Brain microvascular endothelial cell (primary cell): ENCODE results near the gene RAB27A.
A peak's percentile ranks its signal among the peaks of the same experiment; 100 is the strongest.

Experiments
- DNase-seq: peaks from one replicate; pipeline ENCODE4 v3.0.0-alpha.2; 2020
- H3K27ac ChIP-seq: fragments of 250-450 bp; sonication (Bioruptor Pico); 2 replicates; pipeline ENCODE4 v1.5.1; 2020; ENCODE audit warnings: mild to moderate bottlenecking, moderate library complexity
- H3K27me3 ChIP-seq: fragments of 250-450 bp; sonication (Bioruptor Pico); replicated peaks from 2 replicates; pipeline ENCODE4 v1.5.1; 2020; ENCODE audit warnings: mild to moderate bottlenecking
- H3K36me3 ChIP-seq: fragments of 250-450 bp; sonication (Bioruptor Pico); replicated peaks from 2 replicates; pipeline ENCODE4 v1.5.1; 2020; ENCODE audit warnings: mild to moderate bottlenecking
- H3K4me3 ChIP-seq: 2 replicates; pipeline ENCODE4 v1.5.1; 2011; ENCODE audit warnings: low read depth, mild to moderate bottlenecking, control low read depth, low read length, moderate library complexity
- in situ Hi-C: cut with HindIII; loops from 2 replicates; pipeline ENCODE4 v1.10.0; 2017; ENCODE audit warnings: low sequenced_read_pairs, low pct_ligation_motif_present
- TF ChIP-seq, protein P1 (sequence below): IDR thresholded peaks from 2 replicates; pipeline ENCODE4 v1.5.1; 2011; ENCODE audit warnings: low read depth, mild to moderate bottlenecking, moderate library complexity, low read length, control low read depth, inconsistent platforms; ENCODE audit errors: missing control alignments

RAB27A gene

DNA sequence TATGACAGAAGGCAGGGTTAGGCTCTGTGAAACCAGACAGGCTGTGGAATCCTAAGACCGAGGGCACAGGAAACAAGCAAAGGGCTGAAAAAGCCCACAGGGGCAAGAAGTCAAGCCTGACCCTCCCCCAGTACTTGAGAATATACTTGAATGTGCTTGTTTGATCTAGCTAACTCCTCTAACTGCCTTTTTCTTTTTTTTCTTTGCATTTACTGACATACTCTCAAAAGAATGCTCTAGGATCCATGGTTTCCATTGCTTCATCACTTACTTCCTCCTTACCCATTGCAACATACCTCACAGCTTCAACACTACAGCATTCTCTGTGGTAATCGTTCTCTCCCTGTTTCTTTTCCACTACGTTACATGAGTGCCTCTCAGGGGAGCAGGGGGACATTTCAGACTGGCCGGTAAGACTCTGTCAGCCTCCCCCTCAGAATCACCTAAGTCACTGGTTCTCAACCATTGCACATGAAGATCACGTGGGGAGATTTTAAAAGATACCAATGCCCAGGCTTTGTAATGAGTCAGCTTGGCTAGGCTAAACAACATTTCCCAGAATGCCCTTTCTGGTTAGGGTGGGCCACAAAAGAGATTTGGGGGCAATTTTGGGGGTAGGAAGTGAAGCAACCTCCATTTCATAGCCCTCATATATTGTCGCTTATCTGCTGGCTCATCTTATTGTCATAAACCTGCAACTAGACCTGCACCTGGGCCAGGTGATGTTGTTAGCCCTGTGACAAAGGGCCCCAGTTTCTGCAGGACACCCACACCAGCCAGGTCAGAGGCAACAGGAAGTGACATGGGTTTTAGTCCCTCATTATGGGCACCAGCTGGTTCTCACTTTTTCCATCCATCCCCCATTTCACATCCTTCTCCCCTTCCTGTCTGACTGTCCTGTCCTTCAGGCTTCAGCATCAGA lies 68.3 kb downstream of the RAB27A start:
- in situ Hi-C loops, result no loop called here
- H3K4me3 ChIP-seq, result no peak overlapping the region
- peak; percentile 74 for DNase-seq
- peak overlapping the region; percentile 85 for H3K27ac ChIP-seq
- TF ChIP-seq, protein P1, sequence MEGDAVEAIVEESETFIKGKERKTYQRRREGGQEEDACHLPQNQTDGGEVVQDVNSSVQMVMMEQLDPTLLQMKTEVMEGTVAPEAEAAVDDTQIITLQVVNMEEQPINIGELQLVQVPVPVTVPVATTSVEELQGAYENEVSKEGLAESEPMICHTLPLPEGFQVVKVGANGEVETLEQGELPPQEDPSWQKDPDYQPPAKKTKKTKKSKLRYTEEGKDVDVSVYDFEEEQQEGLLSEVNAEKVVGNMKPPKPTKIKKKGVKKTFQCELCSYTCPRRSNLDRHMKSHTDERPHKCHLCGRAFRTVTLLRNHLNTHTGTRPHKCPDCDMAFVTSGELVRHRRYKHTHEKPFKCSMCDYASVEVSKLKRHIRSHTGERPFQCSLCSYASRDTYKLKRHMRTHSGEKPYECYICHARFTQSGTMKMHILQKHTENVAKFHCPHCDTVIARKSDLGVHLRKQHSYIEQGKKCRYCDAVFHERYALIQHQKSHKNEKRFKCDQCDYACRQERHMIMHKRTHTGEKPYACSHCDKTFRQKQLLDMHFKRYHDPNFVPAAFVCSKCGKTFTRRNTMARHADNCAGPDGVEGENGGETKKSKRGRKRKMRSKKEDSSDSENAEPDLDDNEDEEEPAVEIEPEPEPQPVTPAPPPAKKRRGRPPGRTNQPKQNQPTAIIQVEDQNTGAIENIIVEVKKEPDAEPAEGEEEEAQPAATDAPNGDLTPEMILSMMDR, result no peak
- no peaks in the 10 kb centered on the region for H3K27me3 ChIP-seq
- H3K36me3 ChIP-seq, result peaks cover 2% of the 10 kb centered on the region

DNA sequence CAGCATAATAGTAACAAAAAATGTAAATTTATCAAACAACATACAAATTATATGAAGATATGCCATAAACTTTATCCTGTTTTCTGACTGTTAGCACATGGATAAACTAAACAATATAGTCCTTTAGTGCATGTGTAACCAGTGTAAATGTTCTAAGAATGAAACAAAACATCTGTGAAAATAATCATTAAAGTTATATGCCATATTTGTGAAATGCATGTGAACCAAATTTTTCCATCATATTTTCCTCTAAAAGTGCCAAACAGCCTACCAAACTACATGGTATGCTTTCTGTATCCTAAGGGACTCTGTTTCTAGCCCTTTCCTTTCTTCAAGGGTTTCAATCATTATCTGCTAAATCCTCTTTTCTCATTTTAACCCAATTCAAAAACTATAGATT lies 69.0 kb downstream of the RAB27A start:
- Histone ChIP-seq H3K27ac (peak overlapping the region; percentile 85), H3K27me3 (no peaks in the 10 kb centered on the region), H3K4me3 (no peak overlapping the region), H3K36me3 (peaks cover 2% of the 10 kb centered on the region)
- in situ Hi-C loops, result no loop called here
- no peak for DNase-seq
- TF ChIP-seq, protein P1, result no peak

DNA sequence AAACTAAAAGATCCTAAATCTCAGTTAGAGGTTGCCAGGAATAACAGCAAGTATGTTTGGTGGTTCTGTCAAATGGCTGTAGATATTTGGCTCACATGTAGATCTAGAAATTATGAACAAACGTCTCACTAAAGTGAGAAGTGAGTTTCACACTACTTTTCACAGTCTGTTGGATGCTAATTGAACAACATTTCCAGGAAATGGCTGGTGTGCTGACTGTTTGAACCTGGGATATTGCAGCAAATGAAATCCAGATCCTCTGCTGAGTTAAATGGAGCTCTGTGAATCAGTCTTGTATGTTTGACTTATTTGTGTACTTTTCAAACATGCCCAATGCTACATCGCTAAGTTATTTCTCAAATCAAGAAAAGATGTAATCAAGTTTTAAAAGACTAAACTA lies 71.6 kb downstream of the RAB27A start:
- no peak for DNase-seq
- no peak overlapping the region for H3K27ac ChIP-seq
- no peaks in the 10 kb centered on the region for H3K36me3 ChIP-seq
- in situ Hi-C loops, result no loop called here
- TF ChIP-seq, protein P1, result no peak
- no peak overlapping the region for H3K4me3 ChIP-seq
- H3K27me3 ChIP-seq, result no peaks in the 10 kb centered on the region

DNA sequence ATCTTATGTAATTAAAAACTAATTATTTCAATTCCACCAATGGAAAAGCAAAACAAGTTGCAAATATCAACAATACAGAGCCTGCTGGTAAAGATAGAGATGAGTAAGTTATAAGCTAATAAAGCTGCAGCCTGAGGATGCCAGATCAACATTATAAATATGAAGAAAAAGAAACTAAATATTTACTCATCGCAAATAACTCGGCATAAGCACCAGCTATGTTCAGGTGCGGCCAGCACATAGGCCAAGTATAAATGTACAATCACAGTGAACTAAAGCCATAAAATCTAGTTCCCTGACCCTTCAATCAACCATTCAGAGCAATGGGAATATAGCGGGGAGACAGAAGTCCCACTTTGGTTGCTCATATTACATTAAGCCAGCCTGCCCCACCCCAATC lies 85.1 kb downstream of the RAB27A start:
- Histone ChIP-seq H3K4me3 (no peak overlapping the region), H3K27ac (no peak overlapping the region), H3K36me3 (no peaks in the 10 kb centered on the region), H3K27me3 (no peaks in the 10 kb centered on the region)
- in situ Hi-C loops, result no loop called here
- TF ChIP-seq, protein P1, result no peak
- no peak for DNase-seq

DNA sequence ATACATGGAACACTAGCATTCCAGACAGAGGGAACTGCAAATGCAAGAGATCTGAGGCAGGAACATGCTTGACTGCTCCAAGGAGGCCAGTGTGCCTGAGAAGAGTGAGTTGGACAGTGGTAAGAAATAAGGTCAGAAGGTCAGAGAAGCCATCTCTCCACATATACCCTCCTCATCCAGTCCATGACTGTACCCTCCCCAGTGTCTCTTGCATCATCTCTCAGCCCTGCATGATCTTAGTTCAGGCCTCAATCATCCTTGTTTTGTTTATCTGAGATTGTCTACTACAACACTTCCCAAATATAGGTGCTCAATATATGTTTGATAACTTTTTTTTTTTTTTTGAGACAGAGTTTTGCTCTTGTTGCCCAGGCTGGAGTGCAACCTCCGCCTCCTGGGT lies 87.4 kb downstream of the RAB27A start:
- DNase-seq, result no peak
- no peak overlapping the region for H3K4me3 ChIP-seq
- H3K36me3 ChIP-seq, result no peaks in the 10 kb centered on the region
- in situ Hi-C loops, result no loop called here
- H3K27me3 ChIP-seq, result no peaks in the 10 kb centered on the region
- no peak overlapping the region for H3K27ac ChIP-seq
- TF ChIP-seq, protein P1, result no peak
